HFFc6 (cell line): ENCODE data around the gene PSG11. TPM values are rescaled to one million over a fixed set of nuclear protein-coding genes. Genes with fewer than 3 reads are reported as not detected.

Experiments
- DNase-seq: peaks from one replicate; pipeline ENCODE4 v3.0.0-alpha.2; 2018
- H3K27ac Mint-ChIP-seq: 2 replicates; pipeline ENCODE4 v1.8.0; 2020; ENCODE audit warnings: mild to moderate bottlenecking, mixed read lengths
- H3K27me3 Mint-ChIP-seq: 2 replicates; pipeline ENCODE4 v1.8.0; 2021; ENCODE audit warnings: mild to moderate bottlenecking, moderate library complexity, mixed read lengths; ENCODE audit not compliant: insufficient read depth
- H3K36me3 Mint-ChIP-seq: 2 replicates; pipeline ENCODE4 v1.8.0; 2021; ENCODE audit warnings: low read depth, mixed read lengths
- H3K4me1 Mint-ChIP-seq: 2 replicates; pipeline ENCODE4 v1.8.0; 2020; ENCODE audit warnings: low read depth, mixed read lengths
- H3K4me3 Mint-ChIP-seq: 2 replicates; pipeline ENCODE4 v1.8.0; 2020; ENCODE audit warnings: mild to moderate bottlenecking, moderate library complexity, mixed read lengths
- H3K9me3 Mint-ChIP-seq: 2 replicates; pipeline ENCODE4 v1.8.0; 2020; ENCODE audit warnings: mild to moderate bottlenecking, mixed read lengths
- CTCF ChIP-seq: fragments of 200-600 bp; sonication (generic); IDR thresholded peaks from 2 replicates; pipeline ENCODE4 v1.5.0; 2021; ENCODE audit warnings: antibody characterized with exemption, mild to moderate bottlenecking
- total RNA-seq, 6 experiments: library from RNA; stranded (reverse); fragmentation: NEBNext Ultra II Directional; extraction: Animal tissue kit (Norgen Biotek cat#: 25700); gene quantifications; 2 replicates in 1 of 6; 3 replicates in 5 of 6; pipeline ENCODE4 v1.2.3, GENCODE V29; 2021

Gene PSG11
- total RNA-seq, 6 experiments from 2014 or later, result 0.19 to 0.84 (median 0.47) TPM; not detected in 1

DNA sequence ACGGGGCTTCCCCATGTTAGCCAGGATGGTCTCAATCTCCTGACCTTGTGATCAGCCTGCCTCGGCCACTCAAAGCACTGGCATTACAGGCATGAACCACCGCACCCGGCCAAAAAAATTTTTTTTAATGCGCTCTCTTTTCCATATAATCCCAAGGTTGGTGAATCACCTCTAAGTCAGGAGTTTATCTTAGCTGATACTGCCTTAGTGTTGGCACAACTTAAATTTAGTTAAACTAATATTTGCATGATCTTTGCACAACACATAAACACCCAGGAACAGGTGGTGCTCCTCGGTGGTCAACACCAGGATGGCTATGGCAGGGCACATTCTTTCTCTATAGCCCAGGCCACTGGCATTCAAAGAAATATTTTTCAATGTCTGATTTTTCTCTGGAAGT, 65.2 kb downstream of the PSG11 start:
- H3K27me3 Mint-ChIP-seq, result no peaks in the 10 kb centered on the region
- H3K4me1 Mint-ChIP-seq, result peaks cover 69% of the 10 kb centered on the region
- H3K4me3 Mint-ChIP-seq, result no peak overlapping the region
- H3K9me3 Mint-ChIP-seq, result peaks cover 11% of the 10 kb centered on the region
- H3K36me3 Mint-ChIP-seq, result peaks cover 34% of the 10 kb centered on the region
- H3K27ac Mint-ChIP-seq, result no peak overlapping the region
- DNase-seq, result no peak
- TF ChIP-seq CTCF, result no peak

Other genes starting within 250 kb of the PSG11 start
- gene PSG1, start 146.8 kb downstream of the PSG11 start, total RNA-seq, result 10 to 100 TPM in 1 of 6 experiments, 1 to 10 TPM in 5; 4.3 to 10.5 (median 8.6) TPM
- 1 to 10 TPM in 3 of 6 experiments, under 1 TPM in 3; 0.31 to 1.1 (median 0.99) TPM for gene PSG6, start 108.6 kb downstream of the PSG11 start, total RNA-seq
- gene PSG7, start 89.3 kb downstream of the PSG11 start, total RNA-seq, result under 1 TPM in 5 of 6 experiments, not detected in 1; 0.10 to 0.28 (median 0.18) TPM
- 1 to 10 TPM; 1.7 to 4.0 (median 2.9) TPM for gene PSG2, start 56.2 kb upstream of the PSG11 start, total RNA-seq
- gene PSG5, start 160.1 kb upstream of the PSG11 start, total RNA-seq, result 10 to 100 TPM; 23.3 to 58.7 (median 55.4) TPM
- gene PSG4, start 179.2 kb upstream of the PSG11 start, total RNA-seq, result under 1 TPM in 5 of 6 experiments, not detected in 1; 0.43 to 0.70 (median 0.53) TPM
- gene PSG9, start 243.1 kb upstream of the PSG11 start, total RNA-seq, result under 1 TPM in 1 of 6 experiments, not detected in 5; 0.15 TPM